Islet of Langerhans (tissue), 1 donor: ENCODE results near the gene FARS2.

ENCODE experiments used
- FAIRE-seq: peaks from one replicate; lab custom pipeline; 2011; peaks lifted over from hg19 to GRCh38; lab: Jason Lieb, UNC

Gene FARS2

GRCh38 chr6:5813625-5814027, 552.3 kb downstream of the FARS2 start:
- FAIRE-seq: no peak

GRCh38 chr6:5814116-5814515, 552.8 kb downstream of the FARS2 start:
- FAIRE-seq: no peak

GRCh38 chr6:5814901-5815300, 553.6 kb downstream of the FARS2 start:
- FAIRE-seq: no peak

- no peak for FAIRE-seq
Measured at GRCh38 chr6:5817869-5818268, 556.6 kb downstream of the FARS2 start.

GRCh38 chr6:5818959-5819358, 557.6 kb downstream of the FARS2 start:
- FAIRE-seq: no peak
